ENCODE measurements around the gene MTERF4. TPM values are rescaled to one million over a fixed set of nuclear protein-coding genes. Genes with fewer than 3 reads are reported as not detected.

The MTERF4 gene
- total RNA-seq, 4 donors from 2014 or later: 21.5 to 108 (median 41.3) TPM

DNA sequence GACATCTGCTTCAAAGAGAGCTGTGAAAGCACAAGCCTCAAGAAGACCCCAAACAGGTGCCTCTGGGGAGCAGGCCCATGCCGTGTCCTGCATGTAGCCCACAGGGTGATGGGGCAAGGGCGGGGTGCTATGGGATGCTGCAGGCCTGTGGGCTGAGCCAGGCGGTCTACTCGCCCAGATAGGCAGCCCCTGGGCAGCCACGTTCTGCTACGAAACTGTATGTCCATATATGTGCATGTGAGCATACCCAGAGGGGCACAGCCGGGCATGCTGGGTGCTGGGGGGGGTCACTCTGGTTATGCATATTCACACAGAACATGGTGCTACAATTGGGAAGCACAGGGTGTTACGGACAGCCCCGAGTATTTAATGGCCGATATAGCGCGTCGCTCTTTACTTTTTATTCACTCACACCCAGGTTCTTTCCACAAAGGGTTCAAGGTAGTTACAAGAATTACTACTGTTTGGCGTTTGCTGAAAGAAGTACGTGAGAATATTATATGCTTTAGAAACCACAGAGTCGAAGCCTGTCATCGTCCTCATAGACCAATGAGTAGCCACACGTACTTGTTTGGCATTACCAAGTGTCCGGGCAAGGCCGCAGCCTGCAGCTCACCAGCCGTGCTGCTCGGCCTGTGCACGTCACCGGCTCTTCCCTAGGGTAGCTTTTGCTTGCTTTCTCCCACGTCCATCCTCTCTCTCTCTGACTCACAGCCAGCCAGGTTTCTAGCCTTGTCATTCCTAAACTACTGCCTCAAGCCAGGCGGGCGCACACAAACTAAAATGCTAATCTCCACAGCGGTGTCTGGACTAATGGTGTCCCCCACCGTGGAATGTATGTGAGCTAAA is 14.4 kb downstream of the MTERF4 start:
- Histone ChIP-seq H3K27me3 (no peaks in the 10 kb centered on the region), H3K27ac (peak overlapping the region; percentile 34 to 43), H3K36me3 (no peaks in the 10 kb centered on the region), H3K9me3 (no peaks in the 10 kb centered on the region), H3K4me3 (no peak overlapping the region), H3K4me1 (no peaks in the 10 kb centered on the region)
- intact Hi-C loops (cut with DNase I; ENCODE audit: low total_unique reads): no loop called here
- DNase-seq: peak in 1 of 2 donors; percentile 8
- TF ChIP-seq POLR2A (IDR thresholded peaks at IDR 0.05): no peak

DNA sequence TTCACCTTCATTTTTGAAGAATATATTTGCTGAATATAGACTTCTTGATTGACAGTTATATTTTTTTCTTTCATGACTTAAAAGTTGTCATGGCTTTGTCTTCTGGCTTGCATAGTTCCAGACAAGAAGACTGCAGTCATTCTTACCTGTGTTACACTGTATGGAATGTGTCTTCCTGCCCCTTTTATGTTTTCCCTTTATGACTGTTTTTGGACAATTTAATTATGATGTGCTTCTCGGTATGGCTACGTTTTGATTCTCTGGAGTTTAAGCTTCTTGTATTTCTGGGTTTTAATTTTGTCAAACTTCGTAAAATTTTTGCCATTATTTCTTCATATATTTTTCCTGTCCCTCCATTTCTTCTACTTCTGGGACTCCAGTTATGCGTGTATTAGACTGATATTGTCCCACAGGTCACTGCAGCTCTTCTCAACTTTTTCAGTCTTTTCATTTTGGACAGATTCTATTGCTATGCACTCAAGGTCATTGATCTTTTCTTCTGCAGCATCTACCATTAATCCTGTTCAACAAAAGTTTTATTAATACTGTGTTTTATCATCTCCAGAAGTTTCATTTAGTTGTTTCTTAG is 17.1 kb downstream of the MTERF4 start:
- TF ChIP-seq POLR2A (IDR thresholded peaks at IDR 0.05): no peak
- TF ChIP-seq, protein P1, sequence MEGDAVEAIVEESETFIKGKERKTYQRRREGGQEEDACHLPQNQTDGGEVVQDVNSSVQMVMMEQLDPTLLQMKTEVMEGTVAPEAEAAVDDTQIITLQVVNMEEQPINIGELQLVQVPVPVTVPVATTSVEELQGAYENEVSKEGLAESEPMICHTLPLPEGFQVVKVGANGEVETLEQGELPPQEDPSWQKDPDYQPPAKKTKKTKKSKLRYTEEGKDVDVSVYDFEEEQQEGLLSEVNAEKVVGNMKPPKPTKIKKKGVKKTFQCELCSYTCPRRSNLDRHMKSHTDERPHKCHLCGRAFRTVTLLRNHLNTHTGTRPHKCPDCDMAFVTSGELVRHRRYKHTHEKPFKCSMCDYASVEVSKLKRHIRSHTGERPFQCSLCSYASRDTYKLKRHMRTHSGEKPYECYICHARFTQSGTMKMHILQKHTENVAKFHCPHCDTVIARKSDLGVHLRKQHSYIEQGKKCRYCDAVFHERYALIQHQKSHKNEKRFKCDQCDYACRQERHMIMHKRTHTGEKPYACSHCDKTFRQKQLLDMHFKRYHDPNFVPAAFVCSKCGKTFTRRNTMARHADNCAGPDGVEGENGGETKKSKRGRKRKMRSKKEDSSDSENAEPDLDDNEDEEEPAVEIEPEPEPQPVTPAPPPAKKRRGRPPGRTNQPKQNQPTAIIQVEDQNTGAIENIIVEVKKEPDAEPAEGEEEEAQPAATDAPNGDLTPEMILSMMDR (IDR thresholded peaks at IDR 0.05): no peak
- H3K36me3 ChIP-seq: no peaks in the 10 kb centered on the region

DNA sequence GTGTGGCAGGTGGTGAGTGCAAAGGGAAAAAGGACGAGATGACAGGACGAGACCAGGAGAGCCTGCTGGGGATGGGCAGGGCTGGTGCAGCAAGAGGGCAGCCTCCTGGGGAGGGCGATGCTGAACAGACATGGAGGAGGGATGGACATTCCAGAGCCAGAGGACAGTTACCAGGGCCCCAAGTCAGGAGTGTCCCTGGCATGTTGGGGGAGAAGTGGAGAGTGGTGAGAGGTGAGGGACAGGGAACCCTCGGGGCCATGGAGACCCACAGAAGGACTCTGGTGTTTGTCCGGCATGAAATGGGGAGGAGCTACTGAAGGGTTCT is 19.0 kb downstream of the MTERF4 start:
- Histone ChIP-seq H3K36me3 (no peaks in the 10 kb centered on the region), H3K4me1 (no peaks in the 10 kb centered on the region), H3K9me3 (no peaks in the 10 kb centered on the region), H3K27me3 (no peaks in the 10 kb centered on the region), H3K27ac (no peak overlapping the region), H3K4me3 (no peak overlapping the region)
- DNase-seq: peak in 1 of 2 donors; percentile 8
- intact Hi-C loops (cut with DNase I; ENCODE audit: low total_unique reads): no loop called here
- TF ChIP-seq POLR2A (IDR thresholded peaks at IDR 0.05): no peak
- TF ChIP-seq, protein P1 (IDR thresholded peaks at IDR 0.05): no peak

More for the DNA sequence above, 17.1 kb downstream of the MTERF4 start:
- no peak for DNase-seq
- no peak overlapping the region for H3K4me3 ChIP-seq
- H3K4me1 ChIP-seq: no peaks in the 10 kb centered on the region
- intact Hi-C loops (cut with DNase I; ENCODE audit: low total_unique reads): no loop called here
- H3K27me3 ChIP-seq: no peaks in the 10 kb centered on the region
- H3K27ac ChIP-seq: no peak overlapping the region
- H3K9me3 ChIP-seq: no peaks in the 10 kb centered on the region

DNA sequence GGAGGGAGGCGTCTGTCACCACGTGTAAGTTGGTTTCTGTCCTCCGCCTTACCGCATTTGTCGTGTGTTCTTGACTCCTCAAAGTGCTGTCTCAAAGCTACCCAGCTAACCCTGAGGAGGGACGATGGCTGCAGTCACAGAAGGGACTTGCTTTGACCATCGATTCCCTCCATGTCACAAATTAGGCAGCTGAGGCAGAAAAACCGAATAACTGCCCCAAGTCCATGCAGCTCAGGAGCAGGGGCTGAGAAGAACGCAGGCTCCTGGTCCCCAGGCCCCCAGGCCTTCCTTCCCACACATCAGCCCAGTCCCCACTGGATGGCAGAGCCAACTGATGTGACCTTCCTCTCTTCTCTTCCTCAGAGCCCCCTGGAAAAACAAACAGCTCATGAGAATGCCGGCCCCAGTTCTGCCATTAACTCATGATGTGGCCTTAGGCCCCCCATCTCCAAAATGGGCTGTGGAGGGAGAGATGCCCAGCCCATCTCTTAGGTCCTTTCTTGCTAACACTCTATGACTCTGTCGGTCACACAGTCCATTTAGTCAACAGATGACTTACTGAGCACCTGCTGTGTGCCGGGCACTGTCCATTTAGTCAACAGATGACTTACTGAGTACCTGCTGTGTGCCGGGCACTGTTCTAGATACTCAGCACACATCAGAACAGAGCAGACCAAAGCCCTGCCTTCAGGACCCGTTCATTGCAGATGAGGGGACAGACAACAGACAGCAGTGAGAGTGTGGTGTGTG is 19.6 kb downstream of the MTERF4 start:
- intact Hi-C loops (cut with DNase I; ENCODE audit: low total_unique reads): no loop called here
- no peak overlapping the region for H3K27ac ChIP-seq
- no peaks in the 10 kb centered on the region for H3K9me3 ChIP-seq

DNA sequence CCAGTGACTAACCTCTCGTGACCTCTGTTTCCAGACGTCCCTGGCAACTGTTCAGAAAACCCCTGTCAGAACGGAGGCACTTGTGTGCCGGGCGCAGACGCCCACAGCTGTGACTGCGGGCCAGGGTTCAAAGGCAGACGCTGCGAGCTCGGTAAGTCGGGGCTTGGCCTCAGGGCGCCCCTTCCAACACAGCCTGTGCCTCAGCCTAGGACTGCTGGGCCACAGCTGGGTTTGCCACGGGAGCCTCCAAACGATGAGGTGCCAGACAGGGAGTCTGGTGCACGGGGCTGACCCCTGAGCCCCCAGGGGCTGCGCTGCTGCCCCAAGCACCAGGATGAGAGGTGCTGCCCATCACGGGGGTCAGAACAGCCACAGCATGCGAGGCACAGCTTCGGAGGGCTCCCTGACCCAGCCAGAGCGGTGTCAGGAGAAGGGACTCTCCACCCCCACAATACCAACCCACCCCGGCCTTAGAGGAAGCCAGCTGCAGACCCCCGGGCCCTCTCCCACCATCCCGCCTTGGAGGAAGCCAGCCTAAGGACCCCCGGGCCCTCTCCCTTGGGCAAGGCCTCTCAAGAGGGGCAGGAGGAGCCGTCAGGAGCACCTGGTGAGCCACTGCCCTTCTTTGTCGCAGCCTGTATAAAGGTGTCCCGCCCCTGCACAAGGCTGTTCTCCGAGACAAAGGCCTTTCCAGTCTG is 20.3 kb downstream of the MTERF4 start:
- H3K4me3 ChIP-seq: no peak overlapping the region
- intact Hi-C loops (cut with DNase I; ENCODE audit: low total_unique reads): no loop called here
- H3K36me3 ChIP-seq: no peaks in the 10 kb centered on the region
- no peaks in the 10 kb centered on the region for H3K27me3 ChIP-seq
- no peaks in the 10 kb centered on the region for H3K4me1 ChIP-seq
- peak in 1 of 2 donors; percentile 12 for DNase-seq
- H3K27ac ChIP-seq: no peak overlapping the region
- no peaks in the 10 kb centered on the region for H3K9me3 ChIP-seq
- TF ChIP-seq POLR2A (IDR thresholded peaks at IDR 0.05): no peak
- TF ChIP-seq, protein P1 (IDR thresholded peaks at IDR 0.05): no peak

More for the DNA sequence above, 19.6 kb downstream of the MTERF4 start:
- TF ChIP-seq, protein P1 (IDR thresholded peaks at IDR 0.05): no peak
- TF ChIP-seq POLR2A (IDR thresholded peaks at IDR 0.05): no peak
- no peaks in the 10 kb centered on the region for H3K4me1 ChIP-seq
- no peaks in the 10 kb centered on the region for H3K27me3 ChIP-seq
- no peak for DNase-seq
- H3K36me3 ChIP-seq: no peaks in the 10 kb centered on the region
- no peak overlapping the region for H3K4me3 ChIP-seq

Data from uterus (tissue), 4 donors.